Endothelial cell of umbilical vein (primary cell): ENCODE results near the gene ZDHHC18. TPM values are rescaled to one million over a fixed set of nuclear protein-coding genes. Genes with fewer than 3 reads are reported as not detected.

ENCODE experiments used
- BruUV-seq: library from RNA; stranded (reverse); fragments of 400-500 nt; replicated peaks from 2 replicates; lab custom pipeline; 2021; lab: Mats Ljungman, UMichigan
- CTCF ChIA-PET: fragments of 300-600, 350-600 bp; sonication (Branson Sonifier 250); formaldehyde crosslinking; loops from one replicate; lab custom pipeline; 2021; ENCODE audit warnings: antibody characterized with exemption, inconsistent platforms; lab: Charles Lee
- POLR2A ChIA-PET: fragments of 300-600, 350-600 bp; sonication (Branson Sonifier 250); formaldehyde crosslinking; loops from one replicate; lab custom pipeline; 2021; ENCODE audit warnings: antibody characterized with exemption, inconsistent platforms; lab: Charles Lee
- DNase-seq: peaks from one replicate; pipeline ENCODE4 v3.0.0-alpha.2; 2011; ENCODE audit warnings: low read depth, low spot score
- FAIRE-seq: peaks from 2 replicates; lab custom pipeline; 2011; peaks lifted over from hg19 to GRCh38; lab: Jason Lieb, UNC
- H2AFZ ChIP-seq: 2 replicates; pipeline ENCODE4 v1.6.0; 2012; ENCODE audit warnings: low read depth, low read length, control low read depth, inconsistent platforms
- H3K27ac ChIP-seq: 2 replicates; pipeline ENCODE4 v1.5.1; 2011; ENCODE audit warnings: low read depth, mild to moderate bottlenecking, control low read depth, low read length, moderate library complexity; ENCODE audit not compliant: insufficient read depth
- H3K27me3 ChIP-seq, 2 experiments: 2 replicates each; pipeline versions ENCODE4 v1.6.0 to v1.6.1; 2011; ENCODE audit warnings: low read length in 2 of 2, mixed read lengths in 1 of 2; ENCODE audit not compliant: control insufficient read depth in 2 of 2, insufficient read depth in 2 of 2
- H3K36me3 ChIP-seq, 2 experiments: 2 replicates in 1 of 2; 3 replicates in 1 of 2; pipeline ENCODE4 v1.5.1; 2011; ENCODE audit warnings: low read length in 2 of 2, mild to moderate bottlenecking in 1 of 2, moderate library complexity in 1 of 2; ENCODE audit not compliant: control insufficient read depth in 2 of 2, insufficient read depth in 2 of 2; ENCODE audit errors: extremely low read depth in 1 of 2
- H3K4me1 ChIP-seq: 3 replicates; pipeline ENCODE4 v1.5.1; 2011; ENCODE audit warnings: mild to moderate bottlenecking, low read length; ENCODE audit not compliant: control insufficient read depth, insufficient read depth; ENCODE audit errors: extremely low read depth
- H3K4me2 ChIP-seq: 2 replicates; pipeline ENCODE4 v1.6.1; 2011; ENCODE audit warnings: low read length, control low read depth, mixed read lengths; ENCODE audit not compliant: insufficient read depth
- H3K4me3 ChIP-seq, 3 experiments: fragments of 200-600 bp in 1 of 3; sonication (generic), shearing (Covaris generic) in 1 of 3; replicated peaks in 1 of 3; 2 replicates each; pipeline ENCODE4 v1.5.1; 2011 to 2016; ENCODE audit warnings: control low read depth in 3 of 3, low read length in 3 of 3, mild to moderate bottlenecking in 2 of 3, inconsistent platforms in 1 of 3, low read depth in 1 of 3, moderate library complexity in 1 of 3; ENCODE audit not compliant: insufficient read depth in 1 of 3
- H3K79me2 ChIP-seq: 2 replicates; pipeline ENCODE4 v1.6.0; 2012; ENCODE audit warnings: low read length, inconsistent platforms; ENCODE audit not compliant: control insufficient read depth, insufficient read depth
- H3K9ac ChIP-seq: replicated peaks from 2 replicates; pipeline ENCODE3; 2011; ENCODE audit warnings: low read length, control low read depth; ENCODE audit not compliant: insufficient read depth; ENCODE audit errors: extremely low read depth
- H3K9me1 ChIP-seq: replicated peaks from 3 replicates; pipeline ENCODE4 v1.6.0; 2011; ENCODE audit warnings: mild to moderate bottlenecking, low read length; ENCODE audit not compliant: control insufficient read depth, insufficient read depth; ENCODE audit errors: extremely low read depth
- H3K9me3 ChIP-seq: replicated peaks from 2 replicates; pipeline ENCODE4 v1.5.1; 2012; ENCODE audit warnings: low read length, inconsistent platforms; ENCODE audit not compliant: control insufficient read depth, insufficient read depth
- H4K20me1 ChIP-seq: replicated peaks from 2 replicates; pipeline ENCODE3; 2011; ENCODE audit warnings: mild to moderate bottlenecking, low read length; ENCODE audit not compliant: control insufficient read depth, insufficient read depth; ENCODE audit errors: extremely low read depth
- CTCF ChIP-seq, 2 donors: IDR thresholded peaks; 1 replicate in 1 of 2; 2 replicates in 1 of 2; pipeline ENCODE4 v1.5.1; 2011; ENCODE audit warnings: low read length in 2 of 2, mild to moderate bottlenecking in 2 of 2, moderate library complexity in 2 of 2, control low read depth in 1 of 2, inconsistent platforms in 1 of 2, low read depth in 1 of 2; ENCODE audit not compliant: insufficient read depth in 1 of 2; ENCODE audit errors: extremely low read depth in 1 of 2
- FOS ChIP-seq: IDR thresholded peaks from 2 replicates; pipeline ENCODE4 v1.6.1; 2011; ENCODE audit warnings: mild to moderate bottlenecking, low read length, moderate library complexity, borderline replicate concordance; ENCODE audit not compliant: insufficient read depth
- GATA2 ChIP-seq: IDR thresholded peaks from 2 replicates; pipeline ENCODE4 v1.7.0; 2011; ENCODE audit warnings: low read depth, mild to moderate bottlenecking, moderate library complexity, mixed read lengths, low read length; ENCODE audit not compliant: insufficient read length, insufficient read depth
- JUN ChIP-seq: IDR thresholded peaks from 2 replicates; pipeline ENCODE4 v1.6.1; 2011; ENCODE audit warnings: borderline replicate concordance, low read depth; ENCODE audit not compliant: insufficient read length, insufficient read depth
- MAX ChIP-seq: IDR thresholded peaks from 2 replicates; pipeline ENCODE4 v1.6.1; 2011; ENCODE audit not compliant: insufficient read depth, insufficient read length
- POLR2A ChIP-seq: IDR thresholded peaks from 2 replicates; pipeline ENCODE4 v1.6.1; 2012; ENCODE audit warnings: low read depth, mild to moderate bottlenecking, control low read depth, low read length
- POLR2AphosphoS5 ChIP-seq: IDR thresholded peaks from 2 replicates; pipeline ENCODE4 v1.6.1; 2012; ENCODE audit warnings: low read depth, mild to moderate bottlenecking, control low read depth, low read length, moderate library complexity; ENCODE audit not compliant: insufficient read depth
- dilution Hi-C: fragments of 300-500 bp; cut with MboI; formaldehyde crosslinking; loops from one replicate; pipeline ENCODE4 v1.15.0; 2019; ENCODE audit warnings: low sequenced_read_pairs; ENCODE audit not compliant: extremely low pct_ligation_motif_present
- intact Hi-C: fragments of 100-400 bp; cut with micrococcal nuclease; formaldehyde crosslinking; loops from one replicate; pipeline ENCODE4 v1.10.0; 2022
- polyA plus RNA-seq, 4 experiments: library from polyadenylated mRNA; depleted of rRNA in 3 of 4; stranded (reverse) in 3 of 4; unstranded in 1 of 4; fragments of >200 nt; gene quantifications; 2 replicates each; pipeline versions ENCODE4 v1.2.1 to v1.2.3, GENCODE V29; 2011 to 2012; ENCODE audit warnings: missing spikeins in 1 of 4
- total RNA-seq: library from RNA; stranded (reverse); gene quantifications from 2 replicates; pipeline ENCODE4 v1.2.3, GENCODE V29; 2021

ZDHHC18 gene
- total and polyA plus RNA-seq, 2 donors (not counting 3 experiments of a cell fraction or from before 2014, with no cell fraction given) = 25.2 to 48.2 TPM

GRCh38 chr1:26820784-26821269 is 5.7 kb upstream of the ZDHHC18 start:
- Histone ChIP-seq H3K4me1 (no peaks in the 10 kb centered on the region), H3K4me3 (no peak overlapping the region), H3K9ac (no peak overlapping the region), H3K9me1 (no peaks in the 10 kb centered on the region), H3K27ac (no peak overlapping the region), H2AFZ (no peak overlapping the region), H3K9me3 (no peaks in the 10 kb centered on the region), H3K27me3 (no peaks in the 10 kb centered on the region), H3K79me2 (no peaks in the 10 kb centered on the region), H3K4me2 (no peak overlapping the region), H4K20me1 (no peaks in the 10 kb centered on the region), H3K36me3 (no peaks in the 10 kb centered on the region)
- no TSS peak for BruUV-seq
- FAIRE-seq = no peak
- intact Hi-C loops (no loop called here), dilution Hi-C loops (no loop called here)
- peak in 1 of 2 donors; percentile 7 for TF ChIP-seq CTCF (IDR thresholded peaks at IDR 0.05; ENCODE audit: extremely low read depth in 1 of 2, insufficient read depth in 1 of 2, low read depth in 1 of 2, low read length in 2 of 2)
- TF ChIP-seq GATA2 = no peak
- ChIA-PET CTCF (interaction anchor here (0.5 to 3.7 kb wide), 14 partner anchors 10 to 304 kb away, joined by 3 to 35 read pairs (median 4); no protein-coding TSS in a partner anchor), POLR2A (interaction anchor here (0.9 kb wide), 1 partner anchor 128 kb away, joined by 5 read pairs; no protein-coding TSS in a partner anchor)
- DNase-seq = no peak

- ChIA-PET POLR2A (interaction anchor here (0.7 kb wide), 2 partner anchors 28 to 323 kb away, joined by 5 to 7 read pairs; no protein-coding TSS in a partner anchor), CTCF (interaction anchor here (0.7 to 1.5 kb wide), 5 partner anchors 12 to 224 kb away, joined by 3 to 9 read pairs (median 5); no protein-coding TSS in a partner anchor)
- peaks cover 11% of the 10 kb centered on the region for H3K4me1 ChIP-seq
- no peak overlapping the region for H2AFZ ChIP-seq
- H3K27me3 ChIP-seq = no peaks in the 10 kb centered on the region
- no peak overlapping the region for H3K4me3 ChIP-seq
- no peaks in the 10 kb centered on the region for H3K9me1 ChIP-seq
- dilution Hi-C loops (no loop called here), intact Hi-C loops (no loop called here)
- no peaks in the 10 kb centered on the region for H3K36me3 ChIP-seq
- no peak overlapping the region for H3K4me2 ChIP-seq
- TF ChIP-seq CTCF (IDR thresholded peaks at IDR 0.05; ENCODE audit: extremely low read depth in 1 of 2, insufficient read depth in 1 of 2, low read depth in 1 of 2, low read length in 2 of 2) (no peak), FOS (no peak), POLR2AphosphoS5 (no peak), POLR2A (no peak), JUN (no peak), GATA2 (no peak), MAX (no peak)
- no TSS peak for BruUV-seq
- H4K20me1 ChIP-seq = no peaks in the 10 kb centered on the region
- no peaks in the 10 kb centered on the region for H3K9me3 ChIP-seq
- FAIRE-seq (no peak), DNase-seq (no peak)
- H3K9ac ChIP-seq = no peak overlapping the region
- peaks cover 10% of the 10 kb centered on the region for H3K79me2 ChIP-seq
- H3K27ac ChIP-seq = no peak overlapping the region
Observed at GRCh38 chr1:26822737-26823395, 3.6 kb upstream of the ZDHHC18 start.
